ENCODE measurements around the gene THAP7. TPM values are rescaled to one million over a fixed set of nuclear protein-coding genes. Genes with fewer than 3 reads are reported as not detected.

THAP7 gene
- total RNA-seq, 1 experiment from 2014 or later: 24.9 TPM

DNA sequence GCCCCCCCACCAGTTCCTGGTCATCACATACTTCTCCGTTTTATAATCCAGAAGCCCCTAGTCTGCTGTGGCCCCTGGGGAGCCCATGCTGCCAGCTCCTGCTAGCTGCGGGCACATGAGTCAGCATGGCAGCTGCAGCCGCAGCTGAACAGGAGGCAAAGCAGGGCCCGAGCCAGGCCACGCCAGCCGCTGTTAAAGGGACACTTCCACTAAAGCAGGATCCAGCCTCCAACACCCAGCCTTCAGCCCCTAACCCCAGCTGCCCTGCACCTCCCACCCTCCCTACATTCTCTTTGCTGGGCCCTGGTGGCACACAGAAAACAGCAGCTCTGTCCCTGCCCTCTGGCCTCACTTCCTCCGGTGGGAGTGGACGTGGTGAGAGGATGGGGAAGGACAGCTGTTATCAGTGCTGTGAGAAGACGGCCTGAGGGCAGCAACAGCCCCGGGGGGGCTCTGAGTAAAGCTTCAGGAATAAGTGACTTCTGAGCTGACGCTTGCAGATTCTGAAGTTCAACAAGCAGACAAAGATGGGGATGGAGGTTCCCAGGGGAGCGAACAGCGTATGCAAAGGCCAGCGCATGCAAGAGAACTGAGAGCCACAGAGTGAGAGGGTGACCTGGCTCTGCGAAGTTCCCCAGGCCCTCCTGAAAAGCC, 43.1 kb upstream of the THAP7 start:
- ChIA-PET CTCF (interaction anchor here (0.6 to 1.2 kb wide), 4 partner anchors 11 to 159 kb away, joined by 3 to 6 read pairs (median 5); no protein-coding TSS in a partner anchor), POLR2A (interaction anchor here (0.6 to 3.9 kb wide), 6 partner anchors 29 to 521 kb away, joined by 3 to 26 read pairs (median 4); partner anchors contain the start of genes LZTR1, P2RX6 and THAP7)
- Mint-ChIP-seq H3K27me3 (ENCODE audit: insufficient read depth, unreplicated experiment) (no peaks in the 10 kb centered on the region), H3K9me3 (ENCODE audit: unreplicated experiment) (no peaks in the 10 kb centered on the region), H3K4me3 (ENCODE audit: unreplicated experiment) (peak overlapping the region; percentile 74), H3K36me3 (ENCODE audit: insufficient read depth, unreplicated experiment) (no peaks in the 10 kb centered on the region), H3K27ac (ENCODE audit: low read depth, unreplicated experiment) (peak overlapping the region; percentile 76), H3K4me1 (ENCODE audit: insufficient read depth, unreplicated experiment) (peaks cover 30% of the 10 kb centered on the region)
- TF ChIP-seq, protein P1, sequence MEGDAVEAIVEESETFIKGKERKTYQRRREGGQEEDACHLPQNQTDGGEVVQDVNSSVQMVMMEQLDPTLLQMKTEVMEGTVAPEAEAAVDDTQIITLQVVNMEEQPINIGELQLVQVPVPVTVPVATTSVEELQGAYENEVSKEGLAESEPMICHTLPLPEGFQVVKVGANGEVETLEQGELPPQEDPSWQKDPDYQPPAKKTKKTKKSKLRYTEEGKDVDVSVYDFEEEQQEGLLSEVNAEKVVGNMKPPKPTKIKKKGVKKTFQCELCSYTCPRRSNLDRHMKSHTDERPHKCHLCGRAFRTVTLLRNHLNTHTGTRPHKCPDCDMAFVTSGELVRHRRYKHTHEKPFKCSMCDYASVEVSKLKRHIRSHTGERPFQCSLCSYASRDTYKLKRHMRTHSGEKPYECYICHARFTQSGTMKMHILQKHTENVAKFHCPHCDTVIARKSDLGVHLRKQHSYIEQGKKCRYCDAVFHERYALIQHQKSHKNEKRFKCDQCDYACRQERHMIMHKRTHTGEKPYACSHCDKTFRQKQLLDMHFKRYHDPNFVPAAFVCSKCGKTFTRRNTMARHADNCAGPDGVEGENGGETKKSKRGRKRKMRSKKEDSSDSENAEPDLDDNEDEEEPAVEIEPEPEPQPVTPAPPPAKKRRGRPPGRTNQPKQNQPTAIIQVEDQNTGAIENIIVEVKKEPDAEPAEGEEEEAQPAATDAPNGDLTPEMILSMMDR (IDR thresholded peaks at IDR 0.05; ENCODE audit: unreplicated experiment): no peak
- intact Hi-C loops (cut with micrococcal nuclease): no loop called here
- BruUV-seq (replicated peaks): no TSS peak
- peak; percentile 41 for DNase-seq (ENCODE audit: unreplicated experiment)

DNA sequence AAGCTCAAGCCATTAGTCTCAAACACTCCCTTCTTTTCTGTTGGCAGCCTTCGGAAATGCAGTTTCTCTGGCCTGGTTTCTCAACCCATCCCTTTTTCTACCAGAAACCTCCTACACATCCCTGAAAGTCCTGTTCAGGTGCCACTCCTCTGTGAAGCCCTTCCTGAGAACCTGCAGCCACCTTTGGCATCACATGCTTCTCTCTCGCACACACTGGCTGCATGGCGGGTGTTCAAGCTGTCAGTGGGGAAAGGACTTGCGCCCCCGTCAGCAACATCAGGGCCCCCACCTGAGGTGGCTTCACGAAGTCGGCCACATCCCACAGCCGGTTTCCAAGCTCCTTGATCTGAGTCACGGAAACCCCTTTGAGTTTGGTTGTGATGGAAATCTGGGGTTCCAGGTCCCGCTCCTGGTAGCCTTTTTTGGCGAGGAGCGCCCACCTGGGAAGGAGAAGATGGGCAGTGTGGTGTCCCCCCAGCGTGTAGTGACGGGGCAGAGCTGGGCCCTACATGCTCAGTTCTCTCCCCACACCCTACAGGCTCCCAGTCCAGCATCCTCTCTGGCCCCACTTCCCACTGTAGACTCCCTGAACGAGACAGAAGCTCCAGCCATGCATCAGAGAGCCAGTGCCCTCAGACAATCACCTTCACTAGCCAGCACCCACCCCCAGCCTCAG, 42.1 kb upstream of the THAP7 start:
- intact Hi-C loops (cut with micrococcal nuclease): no loop called here
- ChIA-PET POLR2A (interaction anchor here (1.4 to 3.9 kb wide), 4 partner anchors 29 to 62 kb away, joined by 3 to 26 read pairs (median 7); partner anchors contain the start of genes LZTR1, P2RX6 and THAP7), CTCF (interaction anchor here (0.6 to 0.7 kb wide), 2 partner anchors 12 to 158 kb away, joined by 3 to 6 read pairs; no protein-coding TSS in a partner anchor)
- H3K4me3 Mint-ChIP-seq (ENCODE audit: unreplicated experiment): peak overlapping the region; percentile 74
- peak overlapping the region; percentile 74 for H3K27ac Mint-ChIP-seq (ENCODE audit: low read depth, unreplicated experiment)
- no peaks in the 10 kb centered on the region for H3K27me3 Mint-ChIP-seq (ENCODE audit: insufficient read depth, unreplicated experiment)
- H3K4me1 Mint-ChIP-seq (ENCODE audit: insufficient read depth, unreplicated experiment): peaks cover 30% of the 10 kb centered on the region
- TF ChIP-seq, protein P1 (IDR thresholded peaks at IDR 0.05; ENCODE audit: unreplicated experiment): no peak
- no peaks in the 10 kb centered on the region for H3K36me3 Mint-ChIP-seq (ENCODE audit: insufficient read depth, unreplicated experiment)
- BruUV-seq (replicated peaks): no TSS peak
- DNase-seq (ENCODE audit: unreplicated experiment): no peak
- H3K9me3 Mint-ChIP-seq (ENCODE audit: unreplicated experiment): no peaks in the 10 kb centered on the region

DNA sequence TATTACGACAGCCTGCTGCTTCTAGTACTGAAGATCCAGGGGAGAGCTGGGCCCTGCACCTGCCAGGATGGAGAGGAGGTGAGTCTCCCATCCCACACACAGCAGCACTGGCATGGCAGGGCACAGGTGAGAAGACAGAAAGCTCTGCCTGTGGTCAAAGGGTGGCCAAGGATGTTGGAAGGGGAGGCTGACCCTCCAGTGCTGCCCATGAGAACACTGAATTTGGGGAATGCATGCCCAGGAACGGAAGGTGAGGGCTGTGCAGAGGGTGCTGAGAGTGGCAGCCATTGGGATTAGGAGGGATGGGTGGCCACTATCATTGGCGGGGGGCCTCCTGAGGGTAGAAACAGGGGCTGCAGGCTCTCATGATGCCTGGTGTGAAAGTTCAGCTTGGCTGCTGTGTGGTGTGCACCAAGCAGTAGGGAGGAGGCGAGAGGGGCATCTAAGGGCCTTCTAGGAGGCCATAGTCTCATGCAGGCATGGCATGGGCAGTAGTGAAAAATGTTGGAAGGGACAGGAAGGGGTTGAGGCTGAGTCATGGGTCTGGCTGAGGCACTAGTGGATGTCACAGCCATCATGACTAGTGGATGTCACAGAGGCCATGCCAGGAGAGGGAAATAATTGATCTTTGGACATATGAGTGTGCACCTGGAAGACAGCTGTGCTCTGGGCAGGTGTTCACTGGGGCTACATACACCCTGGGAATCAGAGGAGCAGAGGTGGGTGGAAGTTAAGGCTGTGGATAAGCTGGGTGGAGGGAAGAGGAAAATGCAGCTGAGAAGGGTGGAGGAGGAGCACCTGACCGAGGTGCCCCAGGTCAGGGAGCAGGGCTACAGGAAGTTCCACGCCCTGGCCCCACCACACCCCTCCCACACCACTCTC, 41.3 kb upstream of the THAP7 start:
- BruUV-seq (replicated peaks): no TSS peak
- H3K27ac Mint-ChIP-seq (ENCODE audit: low read depth, unreplicated experiment): peak overlapping the region; percentile 74
- no peak overlapping the region for H3K4me3 Mint-ChIP-seq (ENCODE audit: unreplicated experiment)
- H3K36me3 Mint-ChIP-seq (ENCODE audit: insufficient read depth, unreplicated experiment): no peaks in the 10 kb centered on the region
- peaks cover 36% of the 10 kb centered on the region for H3K4me1 Mint-ChIP-seq (ENCODE audit: insufficient read depth, unreplicated experiment)
- H3K9me3 Mint-ChIP-seq (ENCODE audit: unreplicated experiment): no peaks in the 10 kb centered on the region
- ChIA-PET CTCF (no interaction called here), POLR2A (interaction anchor here (2.3 to 3.9 kb wide), 2 partner anchors 28 to 40 kb away, joined by 8 to 26 read pairs; partner anchors contain the start of genes P2RX6 and THAP7)
- no peaks in the 10 kb centered on the region for H3K27me3 Mint-ChIP-seq (ENCODE audit: insufficient read depth, unreplicated experiment)
- DNase-seq (ENCODE audit: unreplicated experiment): no peak
- intact Hi-C loops (cut with micrococcal nuclease): no loop called here
- TF ChIP-seq, protein P1 (IDR thresholded peaks at IDR 0.05; ENCODE audit: unreplicated experiment): no peak
